Activated B cell treated with CpG ODN at 0.5 μM for 24 hours (primary cell): Measurements from ENCODE around the gene NPLOC4. TPM values are rescaled to one million over a fixed set of nuclear protein-coding genes. Genes with fewer than 3 reads are reported as not detected.
"Not testable (repeated sequence)": the region's sequence is repeated elsewhere in the genome, so short reads cannot be mapped to it uniquely, and the experiment has no call there.

Experiments used
- ATAC-seq: fragments of 200-7000 bp; cut with Tn5 transposase; one replicate; pipeline ENCODE4 v1.10.0; 2021; ENCODE audit warnings: low read depth, mild to moderate bottlenecking, moderate library complexity
- CTCF ChIA-PET: fragments of 350-600 bp; sonication (Branson Sonifier 250); formaldehyde crosslinking; loops from one replicate; lab custom pipeline; 2021; ENCODE audit warnings: antibody characterized with exemption; lab: Charles Lee
- POLR2A ChIA-PET: fragments of 350-600 bp; sonication (Branson Sonifier 250); formaldehyde crosslinking; loops from one replicate; lab custom pipeline; 2021; ENCODE audit warnings: antibody characterized with exemption; lab: Charles Lee
- DNase-seq: peaks from one replicate; pipeline ENCODE4 v3.0.0; 2022
- H3K27ac Mint-ChIP-seq: one replicate; pipeline ENCODE4 v1.8.0; 2020; ENCODE audit warnings: mixed read lengths
- H3K27me3 Mint-ChIP-seq: one replicate; pipeline ENCODE4 v1.8.0; 2021; ENCODE audit warnings: mixed read lengths
- H3K36me3 Mint-ChIP-seq: one replicate; pipeline ENCODE4 v1.8.0; 2021; ENCODE audit warnings: low read depth, mixed read lengths
- H3K4me1 Mint-ChIP-seq: one replicate; pipeline ENCODE4 v1.8.0; 2021; ENCODE audit warnings: mixed read lengths
- H3K4me3 Mint-ChIP-seq: one replicate; pipeline ENCODE4 v1.8.0; 2020; ENCODE audit warnings: mild to moderate bottlenecking, mixed read lengths
- H3K9me3 Mint-ChIP-seq: one replicate; pipeline ENCODE4 v1.8.0; 2020; ENCODE audit warnings: mixed read lengths
- CTCF ChIP-seq: fragments of 200-600 bp; IDR thresholded peaks from one replicate; pipeline ENCODE4 v1.8.0; 2022; ENCODE audit warnings: antibody characterized with exemption, mild to moderate bottlenecking
- intact Hi-C: fragments of 100-400 bp; cut with micrococcal nuclease; formaldehyde crosslinking; loops from one replicate; pipeline ENCODE4 v1.15.1; 2024
- total RNA-seq: library from RNA; stranded (reverse); gene quantifications from 2 replicates; pipeline ENCODE4 v1.2.3, GENCODE V29; 2022

NPLOC4 gene
- total RNA-seq, 1 donor from 2014 or later, result 132 TPM

- H3K36me3 Mint-ChIP-seq, result peaks cover 16% of the 10 kb centered on the region
- no peak overlapping the region for H3K27ac Mint-ChIP-seq
- no peak for ATAC-seq
- no peaks in the 10 kb centered on the region for H3K9me3 Mint-ChIP-seq
- no peak overlapping the region for H3K4me3 Mint-ChIP-seq
- H3K4me1 Mint-ChIP-seq, result peaks cover 28% of the 10 kb centered on the region
- no peak for DNase-seq
- H3K27me3 Mint-ChIP-seq, result no peaks in the 10 kb centered on the region
- no peak for TF ChIP-seq CTCF
- intact Hi-C loops, result loop anchor here (5.0 kb wide), 1 partner anchor 777 kb away; the partner anchor contains the start of gene NARF
- CTCF ChIA-PET, result no interaction called here
- POLR2A ChIA-PET, result interaction anchor here (0.7 kb wide), 2 partner anchors 120 to 424 kb away, joined by 6 to 7 read pairs; no protein-coding TSS in a partner anchor
These were observed 43.2 kb upstream of the NPLOC4 start for GRCh38 chr17:81680150-81680549.

GRCh38 chr17:81676906-81677305 lies 40.0 kb upstream of the NPLOC4 start:
- peaks cover 35% of the 10 kb centered on the region for H3K36me3 Mint-ChIP-seq
- H3K27me3 Mint-ChIP-seq, result no peaks in the 10 kb centered on the region
- H3K4me1 Mint-ChIP-seq, result peaks cover 8% of the 10 kb centered on the region
- no peak overlapping the region for H3K4me3 Mint-ChIP-seq
- ChIA-PET CTCF (no interaction called here), POLR2A (interaction anchor here (0.7 kb wide), 1 partner anchor 1100 kb away, joined by 4 read pairs; no protein-coding TSS in a partner anchor)
- intact Hi-C loops, result no loop called here
- no peak for TF ChIP-seq CTCF
- H3K27ac Mint-ChIP-seq, result no peak overlapping the region
- no peaks in the 10 kb centered on the region for H3K9me3 Mint-ChIP-seq
- no peak for DNase-seq
- ATAC-seq, result no peak

GRCh38 chr17:81675515-81676221 lies 38.8 kb upstream of the NPLOC4 start:
- H3K4me3 Mint-ChIP-seq, DNase-seq, H3K4me1 Mint-ChIP-seq, H3K27me3 Mint-ChIP-seq, H3K27ac Mint-ChIP-seq, intact Hi-C loops, ATAC-seq, H3K9me3 Mint-ChIP-seq: not testable (repeated sequence)
- peaks cover 41% of the 10 kb centered on the region for H3K36me3 Mint-ChIP-seq
- ChIA-PET CTCF (interaction anchor here (0.8 to 1.2 kb wide), 3 partner anchors 10 to 179 kb away, joined by 3 to 4 read pairs (median 4); no protein-coding TSS in a partner anchor), POLR2A (interaction anchor here (0.7 to 2.3 kb wide), 4 partner anchors 8 to 197 kb away, joined by 4 to 15 read pairs (median 7); partner anchors contain the start of genes ARHGDIA, ARL16, CCDC137 and HGS)

- Mint-ChIP-seq H3K27me3 (no peaks in the 10 kb centered on the region), H3K4me3 (no peak overlapping the region), H3K9me3 (no peaks in the 10 kb centered on the region), H3K36me3 (peaks cover 50% of the 10 kb centered on the region), H3K4me1 (peaks cover 6% of the 10 kb centered on the region), H3K27ac (no peak overlapping the region)
- POLR2A ChIA-PET, result interaction anchor here (0.6 to 2.3 kb wide), 2 partner anchors 10 to 182 kb away, joined by 6 to 10 read pairs; partner anchors contain the start of genes ARL16 and HGS
- ATAC-seq, result no peak
- no peak for TF ChIP-seq CTCF
- intact Hi-C loops, result no loop called here
- CTCF ChIA-PET, result no interaction called here
- no peak for DNase-seq
These were observed 36.8 kb upstream of the NPLOC4 start for GRCh38 chr17:81673561-81674258.

GRCh38 chr17:81672954-81673353 lies 36.0 kb upstream of the NPLOC4 start:
- Mint-ChIP-seq H3K27me3 (no peaks in the 10 kb centered on the region), H3K27ac (no peak overlapping the region), H3K4me3 (no peak overlapping the region), H3K4me1 (peaks cover 12% of the 10 kb centered on the region), H3K36me3 (peaks cover 57% of the 10 kb centered on the region), H3K9me3 (no peaks in the 10 kb centered on the region)
- intact Hi-C loops, result no loop called here
- CTCF ChIA-PET, result interaction anchor here (1.1 kb wide), 1 partner anchor 10 kb away, joined by 3 read pairs; the partner anchor contains the start of gene ARL16
- ATAC-seq (no peak), DNase-seq (no peak)
- TF ChIP-seq CTCF, result no peak
- POLR2A ChIA-PET, result interaction anchor here (0.6 kb wide), 1 partner anchor 183 kb away, joined by 6 read pairs; no protein-coding TSS in a partner anchor
